Activated T-helper 1 cell treated with anti-CD3 and anti-CD28 coated beads, Interleukin-12 subunit alpha, Interleukin-12 subunit beta, Interleukin-2, Interleukin-4 antibody, amounts not matched to agents 30 ng/mL and 10 ng/mL and 1 ng/mL, durations not matched to agents 14 hours and 24 hours and 36 hours (primary cell): ENCODE results near the gene SNX13. TPM values are rescaled to one million over a fixed set of nuclear protein-coding genes. Genes with fewer than 3 reads are reported as not detected.

ENCODE experiments used
- DNase-seq: peaks from one replicate; pipeline ENCODE4 v3.0.0; 2021; ENCODE audit warnings: low spot score
- H3K27ac Mint-ChIP-seq: one replicate; pipeline ENCODE4 v1.8.0; 2021; ENCODE audit warnings: mild to moderate bottlenecking, mixed read lengths
- H3K27me3 Mint-ChIP-seq: one replicate; pipeline ENCODE4 v1.8.0; 2022; ENCODE audit warnings: mild to moderate bottlenecking, moderate library complexity, mixed read lengths; ENCODE audit not compliant: insufficient read depth
- H3K36me3 Mint-ChIP-seq: one replicate; pipeline ENCODE4 v1.8.0; 2021; ENCODE audit warnings: low read depth, mixed read lengths
- H3K4me1 Mint-ChIP-seq: one replicate; pipeline ENCODE4 v1.8.0; 2021; ENCODE audit warnings: low read depth, mixed read lengths
- H3K4me3 Mint-ChIP-seq: one replicate; pipeline ENCODE4 v1.8.0; 2021; ENCODE audit warnings: mild to moderate bottlenecking, moderate library complexity, mixed read lengths
- H3K9me3 Mint-ChIP-seq: one replicate; pipeline ENCODE4 v1.8.0; 2021; ENCODE audit warnings: mixed read lengths
- intact Hi-C: fragments of 100-400 bp; cut with micrococcal nuclease; formaldehyde crosslinking; loops from one replicate; pipeline ENCODE4 v1.15.1; 2024
- total RNA-seq: library from RNA; stranded (reverse); gene quantifications from 2 replicates; pipeline ENCODE4 v1.2.3, GENCODE V29; 2022

Gene SNX13
- total RNA-seq, 1 donor from 2014 or later = 27.3 TPM

DNA sequence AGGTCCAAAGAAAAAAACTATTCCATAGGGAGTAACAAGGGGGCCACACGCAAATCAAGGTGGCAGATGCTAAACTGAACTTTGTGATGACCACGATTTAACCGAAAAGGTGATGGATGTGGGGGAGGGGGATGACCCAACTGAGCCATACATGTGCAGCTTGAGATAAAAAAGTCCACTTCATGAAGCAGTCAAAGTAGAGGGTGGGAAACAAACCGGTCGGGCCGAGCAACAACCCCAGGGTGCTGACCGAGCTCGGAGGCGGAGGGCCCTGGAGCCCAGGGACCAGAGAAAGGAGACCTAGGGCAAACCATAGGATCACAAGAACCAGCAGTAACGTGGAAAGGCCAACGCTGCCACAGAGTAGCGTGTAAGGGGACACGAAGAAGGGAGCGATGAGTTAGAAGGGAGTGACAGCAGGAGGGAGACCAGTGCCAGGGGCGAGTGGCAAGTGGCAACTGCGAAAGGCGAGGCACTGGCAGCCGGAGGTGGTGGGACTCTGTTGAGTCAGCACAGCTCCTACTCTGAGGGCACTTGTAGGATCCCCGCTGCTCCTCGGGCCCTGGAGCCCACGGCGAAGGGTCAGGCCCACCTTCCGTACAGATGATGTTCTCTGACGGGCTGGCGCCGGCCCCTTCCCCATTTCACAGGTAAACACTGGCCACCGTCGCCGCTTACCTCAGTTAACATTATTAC, 540 bp downstream of the SNX13 start:
- Mint-ChIP-seq H3K4me1 (peaks cover 41% of the 10 kb centered on the region), H3K27me3 (peaks cover 7% of the 10 kb centered on the region), H3K4me3 (peak overlapping the region; percentile 92), H3K9me3 (no peaks in the 10 kb centered on the region), H3K27ac (peak overlapping the region; percentile 93), H3K36me3 (peaks cover 11% of the 10 kb centered on the region)
- intact Hi-C loops = loop anchor here (1.0 to 10.0 kb wide), 8 partner anchors 13 to 1517 kb away; partner anchors contain the start of genes AHR, ANKMY2 and CRPPA
- DNase-seq = peak; percentile 24

DNA sequence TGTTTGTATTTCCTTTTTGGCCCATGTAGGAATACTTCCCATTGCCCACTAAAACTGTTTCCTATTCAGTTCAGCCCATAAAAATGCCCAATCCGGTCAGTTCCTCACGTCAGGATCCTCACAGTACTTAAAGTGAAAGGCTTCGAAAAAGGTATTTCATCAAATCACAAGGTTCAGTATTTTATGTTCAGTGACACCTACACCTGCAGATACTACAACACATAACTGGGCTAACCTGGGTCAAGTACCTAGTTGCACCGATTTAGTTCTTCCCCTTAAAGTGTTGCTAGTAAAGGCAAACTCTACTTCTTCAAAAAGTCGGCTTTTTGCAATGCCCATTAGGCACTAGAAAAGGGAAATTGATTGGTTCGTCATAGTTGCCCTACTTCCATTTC, 1.1 kb downstream of the SNX13 start:
- intact Hi-C loops = loop anchor here (10.0 kb wide), 1 partner anchor 644 kb away; the partner anchor contains the start of gene AHR
- no peak for DNase-seq
- Mint-ChIP-seq H3K9me3 (no peaks in the 10 kb centered on the region), H3K27ac (peak overlapping the region; percentile 93), H3K36me3 (peaks cover 11% of the 10 kb centered on the region), H3K4me3 (peak overlapping the region; percentile 92), H3K27me3 (peaks cover 7% of the 10 kb centered on the region), H3K4me1 (peaks cover 47% of the 10 kb centered on the region)

DNA sequence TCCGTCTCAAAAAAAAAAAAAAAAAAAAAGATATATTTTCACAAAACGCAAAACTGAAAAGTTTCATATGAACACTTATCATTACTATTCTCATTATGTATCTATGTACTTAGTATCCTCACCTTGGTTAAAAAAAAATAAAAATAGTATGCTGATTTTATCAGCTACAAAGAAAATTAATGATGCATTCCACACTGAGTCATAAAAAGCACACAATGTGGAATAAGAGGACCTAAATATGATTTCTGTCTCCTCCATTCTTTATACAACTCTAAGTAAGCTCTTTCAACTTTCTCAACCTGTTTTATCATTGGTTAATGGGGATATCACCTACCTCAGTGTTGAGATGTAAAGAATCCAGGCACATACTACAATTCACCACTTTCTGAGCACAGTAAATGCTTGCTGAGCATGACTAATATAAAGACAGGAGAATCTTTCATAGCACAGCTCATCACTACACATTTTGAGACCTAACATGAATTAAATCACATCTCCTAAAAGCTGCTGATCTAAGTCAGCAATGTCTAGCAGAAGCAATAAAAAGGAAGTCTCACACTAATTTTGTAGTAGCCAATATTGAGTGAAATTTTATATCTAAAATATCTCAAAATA, 2.7 kb downstream of the SNX13 start:
- peaks cover 55% of the 10 kb centered on the region for H3K4me1 Mint-ChIP-seq
- H3K27ac Mint-ChIP-seq = no peak overlapping the region
- peaks cover 2% of the 10 kb centered on the region for H3K27me3 Mint-ChIP-seq
- no peaks in the 10 kb centered on the region for H3K9me3 Mint-ChIP-seq
- H3K36me3 Mint-ChIP-seq = peaks cover 14% of the 10 kb centered on the region
- intact Hi-C loops = loop anchor here (10.0 kb wide), 1 partner anchor 643 kb away; the partner anchor contains the start of gene AHR
- no peak for DNase-seq
- H3K4me3 Mint-ChIP-seq = peak overlapping the region; percentile 6

DNA sequence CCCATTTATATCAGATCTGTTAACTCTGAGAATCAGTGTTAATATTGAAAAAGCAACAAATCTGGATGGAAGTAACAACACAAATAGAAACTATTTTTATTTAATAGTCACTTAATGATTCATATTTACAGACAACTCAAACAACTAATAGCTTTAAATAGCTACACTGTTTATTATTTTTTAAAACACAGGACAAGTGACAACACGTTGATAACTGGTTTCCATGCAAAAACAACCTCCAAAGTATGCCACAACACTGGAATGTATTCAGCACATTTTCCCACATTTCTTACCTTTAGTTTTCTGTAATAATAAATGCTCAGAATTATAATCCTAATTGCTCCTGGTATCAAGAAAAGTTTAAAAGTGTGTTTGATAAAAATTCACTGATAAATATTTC, 4.0 kb downstream of the SNX13 start:
- H3K9me3 Mint-ChIP-seq = no peaks in the 10 kb centered on the region
- peaks cover 14% of the 10 kb centered on the region for H3K36me3 Mint-ChIP-seq
- no peak for DNase-seq
- no peak overlapping the region for H3K4me3 Mint-ChIP-seq
- H3K27ac Mint-ChIP-seq = no peak overlapping the region
- peaks cover 54% of the 10 kb centered on the region for H3K4me1 Mint-ChIP-seq
- intact Hi-C loops = loop anchor here (10.0 kb wide), 1 partner anchor 642 kb away; the partner anchor contains the start of gene AHR
- no peaks in the 10 kb centered on the region for H3K27me3 Mint-ChIP-seq

DNA sequence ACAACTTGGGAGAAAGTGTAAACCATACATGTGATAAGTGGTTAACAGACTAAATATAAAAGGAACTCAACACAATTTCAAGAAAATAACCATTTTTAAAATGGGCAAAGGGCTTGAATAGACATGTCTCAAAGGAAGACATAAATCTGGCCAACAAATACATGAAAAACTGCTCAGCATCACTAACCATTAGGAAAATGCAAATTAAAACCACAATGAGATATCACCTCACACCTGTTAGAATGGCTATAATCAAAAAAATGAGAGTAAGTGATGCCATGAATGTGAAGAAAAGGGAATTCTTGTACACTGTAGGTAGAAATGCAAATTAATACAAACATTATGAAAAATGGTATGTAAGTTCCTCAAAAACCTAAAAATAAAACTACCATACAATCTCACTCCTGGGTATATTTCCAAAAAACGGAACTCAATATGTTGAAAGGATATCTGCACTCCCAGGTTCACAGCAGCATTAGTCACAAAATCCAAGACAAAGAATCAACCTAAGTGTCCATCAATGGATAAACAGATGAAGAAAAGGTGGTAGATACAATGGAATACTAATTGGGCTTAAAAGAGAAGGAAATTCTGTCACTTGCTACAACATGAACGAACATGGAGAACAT, 5.6 kb downstream of the SNX13 start:
- Mint-ChIP-seq H3K36me3 (peaks cover 14% of the 10 kb centered on the region), H3K4me3 (no peak overlapping the region), H3K27me3 (no peaks in the 10 kb centered on the region), H3K9me3 (no peaks in the 10 kb centered on the region), H3K4me1 (peaks cover 62% of the 10 kb centered on the region), H3K27ac (no peak overlapping the region)
- DNase-seq = no peak
- intact Hi-C loops = loop anchor here (10.0 kb wide), 1 partner anchor 640 kb away; the partner anchor contains the start of gene AHR

DNA sequence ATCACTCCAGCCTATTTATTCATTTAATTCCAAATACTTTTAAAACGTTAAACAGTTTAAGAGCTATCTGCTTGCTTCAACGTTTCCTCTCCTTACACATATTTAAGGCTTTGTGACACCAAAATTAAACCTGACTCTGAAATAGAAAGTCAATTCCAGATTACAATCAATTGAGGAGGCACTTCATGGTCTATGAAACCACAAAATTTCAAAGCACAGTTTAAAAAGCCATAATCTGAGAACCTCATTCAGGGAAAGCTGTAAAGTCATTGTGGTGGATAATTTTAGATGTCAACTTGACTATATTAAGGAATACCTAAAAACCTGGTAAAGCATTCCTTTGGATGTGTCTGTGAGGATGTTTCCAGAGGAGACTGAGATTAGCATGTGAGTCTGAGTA, 6.2 kb downstream of the SNX13 start:
- intact Hi-C loops = loop anchor here (10.0 kb wide), 1 partner anchor 639 kb away; the partner anchor contains the start of gene AHR
- no peak for DNase-seq
- Mint-ChIP-seq H3K9me3 (no peaks in the 10 kb centered on the region), H3K4me1 (peaks cover 60% of the 10 kb centered on the region), H3K4me3 (no peak overlapping the region), H3K27ac (no peak overlapping the region), H3K27me3 (peaks cover 2% of the 10 kb centered on the region), H3K36me3 (peaks cover 14% of the 10 kb centered on the region)

DNA sequence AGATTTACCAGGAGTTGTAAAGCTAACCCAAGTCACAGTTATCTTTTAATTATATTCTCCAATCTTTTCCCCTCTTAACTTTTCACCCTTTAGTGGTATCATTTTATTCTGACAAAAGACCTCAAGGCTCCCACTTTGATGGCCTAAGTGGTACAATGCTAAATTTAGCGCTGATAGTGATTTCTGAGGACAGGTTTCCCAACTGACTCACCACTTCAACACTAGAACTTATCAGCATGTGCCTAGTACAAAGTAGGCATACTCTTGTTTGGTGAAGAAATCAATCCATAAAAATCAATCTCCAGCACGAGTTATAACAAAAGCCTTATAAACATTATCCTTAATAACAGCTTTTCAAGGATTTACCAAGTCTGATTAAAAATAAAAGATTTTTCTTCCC, 7.5 kb downstream of the SNX13 start:
- Mint-ChIP-seq H3K27ac (no peak overlapping the region), H3K9me3 (no peaks in the 10 kb centered on the region), H3K4me3 (no peak overlapping the region), H3K27me3 (peaks cover 2% of the 10 kb centered on the region), H3K36me3 (peaks cover 14% of the 10 kb centered on the region), H3K4me1 (peaks cover 51% of the 10 kb centered on the region)
- DNase-seq = no peak
- intact Hi-C loops = loop anchor here (10.0 kb wide), 1 partner anchor 638 kb away; the partner anchor contains the start of gene AHR

DNA sequence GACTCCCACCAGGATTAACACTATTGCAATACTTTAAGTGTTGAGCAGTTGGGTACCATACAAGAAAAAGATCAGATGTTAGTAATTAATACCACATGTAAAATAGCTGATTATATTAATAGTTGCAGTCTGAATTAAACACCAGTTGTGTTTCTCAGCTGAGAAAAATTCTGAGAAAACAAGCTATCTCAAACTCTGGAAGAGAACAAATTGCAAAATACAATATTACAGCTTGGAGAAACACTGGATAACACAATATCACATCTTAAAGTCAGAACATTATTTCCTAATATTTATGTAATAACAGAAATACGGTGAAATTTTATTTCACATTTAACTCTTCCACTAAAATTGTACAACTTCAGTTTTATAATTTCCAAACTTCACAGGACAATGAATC, 9.2 kb downstream of the SNX13 start:
- H3K4me1 Mint-ChIP-seq = peaks cover 47% of the 10 kb centered on the region
- H3K36me3 Mint-ChIP-seq = peaks cover 9% of the 10 kb centered on the region
- H3K27ac Mint-ChIP-seq = no peak overlapping the region
- peaks cover 2% of the 10 kb centered on the region for H3K27me3 Mint-ChIP-seq
- no peak overlapping the region for H3K4me3 Mint-ChIP-seq
- intact Hi-C loops = loop anchor here (10.0 kb wide), 1 partner anchor 636 kb away; the partner anchor contains the start of gene AHR
- DNase-seq = no peak
- H3K9me3 Mint-ChIP-seq = no peaks in the 10 kb centered on the region

DNA sequence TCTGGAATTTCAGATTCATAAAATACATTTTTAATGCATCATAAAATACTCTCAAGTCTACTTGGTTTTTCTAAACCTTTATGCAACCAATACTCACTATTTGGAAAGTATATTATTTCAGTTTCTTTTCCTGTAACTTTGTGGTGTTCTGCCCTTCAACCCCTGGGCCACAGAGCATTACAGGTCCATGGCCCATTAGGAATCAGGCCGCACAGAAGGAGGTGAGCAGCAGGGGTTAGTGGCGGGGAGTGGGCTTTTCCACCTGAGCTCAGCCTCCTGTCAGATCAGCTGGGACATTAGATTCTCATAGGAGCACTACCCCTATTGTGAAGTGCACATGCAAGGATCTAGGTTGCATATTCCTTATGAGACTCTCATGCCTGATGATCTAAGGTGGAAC, 9.7 kb downstream of the SNX13 start:
- intact Hi-C loops = loop anchor here (10.0 kb wide), 1 partner anchor 636 kb away; the partner anchor contains the start of gene AHR
- Mint-ChIP-seq H3K4me1 (peaks cover 47% of the 10 kb centered on the region), H3K36me3 (peaks cover 7% of the 10 kb centered on the region)

DNA sequence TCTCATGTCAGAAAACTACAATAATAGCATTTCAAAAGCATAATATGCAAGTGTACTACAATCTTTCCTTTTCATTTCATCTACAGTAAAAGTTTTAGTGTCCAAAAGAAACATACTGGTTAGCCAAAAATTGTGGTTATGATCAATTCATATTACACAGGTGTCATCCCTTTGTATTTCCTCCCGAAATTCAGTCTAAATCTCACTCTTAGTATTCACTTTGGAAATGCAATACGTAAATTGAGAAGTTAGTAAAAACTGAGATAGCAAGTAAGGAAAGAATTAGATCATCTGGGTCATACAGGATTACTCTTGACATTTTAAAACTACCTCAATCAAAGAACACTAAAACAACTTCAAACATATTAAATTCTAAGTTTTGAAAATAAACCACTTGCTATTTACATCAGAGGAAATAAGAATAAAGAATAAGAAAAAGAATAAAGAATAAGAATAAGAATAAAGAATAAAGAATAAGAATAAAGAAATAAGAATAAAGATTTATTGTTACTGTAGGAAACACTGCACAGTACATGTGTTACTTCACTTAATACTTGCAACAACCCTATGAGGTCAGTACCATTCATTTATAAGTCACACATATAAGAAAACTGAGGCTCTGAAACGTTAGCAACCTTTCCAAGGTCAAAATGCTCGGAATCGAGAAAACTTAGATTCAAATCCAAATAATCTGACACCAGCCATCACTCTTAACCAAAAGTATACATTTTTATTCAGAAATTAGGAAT, 10.5 kb downstream of the SNX13 start:
- peaks cover 4% of the 10 kb centered on the region for H3K36me3 Mint-ChIP-seq
- no peak overlapping the region for H3K27ac Mint-ChIP-seq
- DNase-seq = no peak
- H3K4me1 Mint-ChIP-seq = peaks cover 47% of the 10 kb centered on the region
- H3K4me3 Mint-ChIP-seq = no peak overlapping the region
- H3K9me3 Mint-ChIP-seq = no peaks in the 10 kb centered on the region
- intact Hi-C loops = loop anchor here (10.0 kb wide), 1 partner anchor 635 kb away; the partner anchor contains the start of gene AHR
- H3K27me3 Mint-ChIP-seq = peaks cover 2% of the 10 kb centered on the region

More for the DNA sequence above, 9.7 kb downstream of the SNX13 start:
- H3K27ac Mint-ChIP-seq = no peak overlapping the region
- H3K4me3 Mint-ChIP-seq = no peak overlapping the region
- no peak for DNase-seq
- peaks cover 2% of the 10 kb centered on the region for H3K27me3 Mint-ChIP-seq
- no peaks in the 10 kb centered on the region for H3K9me3 Mint-ChIP-seq

DNA sequence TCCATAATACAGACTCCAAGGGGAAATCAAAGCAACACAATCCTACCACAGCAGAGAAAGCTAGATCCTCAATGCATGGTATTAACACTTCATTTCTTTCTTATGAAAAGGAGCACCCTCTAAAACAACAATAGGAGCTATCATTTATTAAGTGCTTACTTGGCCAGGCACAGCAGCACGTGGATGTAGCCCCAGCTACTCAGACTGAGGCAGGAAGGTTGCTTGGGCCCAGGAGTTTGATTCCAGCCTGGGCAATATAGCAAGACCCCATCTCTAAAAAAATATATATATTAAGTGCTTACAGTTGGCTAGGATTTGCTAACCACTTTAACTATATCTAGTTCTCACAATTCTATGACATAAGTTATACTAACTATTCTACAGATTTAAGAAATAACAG, 12.2 kb downstream of the SNX13 start:
- H3K4me3 Mint-ChIP-seq = no peak overlapping the region
- H3K27ac Mint-ChIP-seq = no peak overlapping the region
- H3K9me3 Mint-ChIP-seq = no peaks in the 10 kb centered on the region
- peaks cover 33% of the 10 kb centered on the region for H3K4me1 Mint-ChIP-seq
- H3K27me3 Mint-ChIP-seq = peaks cover 2% of the 10 kb centered on the region
- H3K36me3 Mint-ChIP-seq = no peaks in the 10 kb centered on the region
- intact Hi-C loops = no loop called here
- no peak for DNase-seq

DNA sequence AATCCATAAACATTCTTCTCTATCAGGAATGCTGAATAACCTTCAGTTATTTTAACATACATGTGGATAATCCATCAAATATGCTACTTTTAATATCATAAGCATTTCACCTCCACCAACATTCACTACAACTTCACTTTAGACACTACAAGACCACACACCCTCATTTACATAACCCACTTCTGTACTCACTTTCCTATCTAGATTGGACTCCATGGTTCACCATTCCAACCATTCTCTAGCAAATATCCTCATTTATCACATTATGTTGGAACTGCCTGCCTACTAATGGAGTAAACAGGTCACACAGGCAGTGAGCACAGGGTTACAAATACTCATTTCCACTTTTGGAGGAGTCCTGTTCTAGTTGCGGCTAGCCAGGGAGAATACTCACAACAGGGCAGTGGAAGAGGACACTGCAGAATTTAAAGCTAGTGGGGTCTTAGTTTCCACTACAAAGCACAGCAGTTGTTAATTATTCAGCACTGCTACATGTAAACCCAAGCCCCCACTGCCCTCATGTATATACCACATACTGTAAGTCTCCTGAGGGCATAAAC, 18.4 kb downstream of the SNX13 start:
- intact Hi-C loops = no loop called here
- no peak for DNase-seq
- Mint-ChIP-seq H3K36me3 (no peaks in the 10 kb centered on the region), H3K4me3 (no peak overlapping the region), H3K27me3 (no peaks in the 10 kb centered on the region), H3K27ac (no peak overlapping the region), H3K9me3 (no peaks in the 10 kb centered on the region), H3K4me1 (peaks cover 5% of the 10 kb centered on the region)
